HG03354 (cell line): Measurements from ENCODE around the gene CCDC30.

Experiments
- ATAC-seq: cut with Tn5 transposase; IDR thresholded peaks from one replicate; pipeline ENCODE4 v1.9.1; 2021; ENCODE audit warnings: mild to moderate bottlenecking; ENCODE audit not compliant: unreplicated experiment, poor library complexity, severe bottlenecking

CCDC30 gene

DNA sequence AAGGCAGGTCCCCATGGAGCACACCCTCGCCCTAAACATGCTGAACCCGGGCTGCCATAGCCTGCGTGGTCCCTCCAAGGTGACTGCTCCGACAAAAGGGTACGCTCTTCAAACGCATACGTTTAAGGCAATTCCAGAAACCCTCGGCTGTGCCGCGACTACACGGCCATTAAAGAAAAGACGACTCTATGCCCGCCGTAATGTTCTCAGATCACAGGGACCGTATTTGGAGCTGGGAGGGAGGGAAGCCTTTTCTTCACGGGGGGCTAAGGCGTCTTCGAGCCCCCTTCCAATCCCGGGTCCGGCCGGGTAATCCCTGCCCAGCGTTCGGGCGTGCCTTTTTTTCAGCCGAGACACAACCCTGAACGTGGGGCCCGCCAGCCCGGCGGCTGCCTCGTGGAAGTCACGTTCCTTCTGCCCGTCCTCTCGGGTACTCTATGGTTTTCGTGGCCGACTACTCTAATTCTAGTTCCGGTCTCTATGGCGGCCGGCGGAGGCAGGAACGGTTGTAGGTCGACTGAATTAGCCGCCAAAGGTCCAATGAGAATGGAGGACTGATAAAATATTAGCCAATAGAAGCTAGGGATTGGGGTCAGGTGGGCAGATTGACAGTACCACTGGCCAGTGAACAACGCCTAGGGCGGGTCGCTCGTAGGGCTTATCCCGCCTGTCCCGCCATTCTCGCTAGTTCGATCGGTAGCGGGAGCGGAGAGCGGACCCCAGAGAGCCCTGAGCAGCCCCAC is 218.8 kb downstream of the CCDC30 start, which contains the start of gene YBX1:
Gene YBX1 (plus strand): TSS at position 678 of the 743 bp plus-strand sequence. CDS start 148 bp downstream, outside the sequence.
- ATAC-seq, result peak; percentile 91

DNA sequence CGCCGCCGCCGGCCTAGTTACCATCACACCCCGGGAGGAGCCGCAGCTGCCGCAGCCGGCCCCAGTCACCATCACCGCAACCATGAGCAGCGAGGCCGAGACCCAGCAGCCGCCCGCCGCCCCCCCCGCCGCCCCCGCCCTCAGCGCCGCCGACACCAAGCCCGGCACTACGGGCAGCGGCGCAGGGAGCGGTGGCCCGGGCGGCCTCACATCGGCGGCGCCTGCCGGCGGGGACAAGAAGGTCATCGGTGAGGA is 219.3 kb downstream of the CCDC30 start:
- ATAC-seq, result peak; percentile 13

DNA sequence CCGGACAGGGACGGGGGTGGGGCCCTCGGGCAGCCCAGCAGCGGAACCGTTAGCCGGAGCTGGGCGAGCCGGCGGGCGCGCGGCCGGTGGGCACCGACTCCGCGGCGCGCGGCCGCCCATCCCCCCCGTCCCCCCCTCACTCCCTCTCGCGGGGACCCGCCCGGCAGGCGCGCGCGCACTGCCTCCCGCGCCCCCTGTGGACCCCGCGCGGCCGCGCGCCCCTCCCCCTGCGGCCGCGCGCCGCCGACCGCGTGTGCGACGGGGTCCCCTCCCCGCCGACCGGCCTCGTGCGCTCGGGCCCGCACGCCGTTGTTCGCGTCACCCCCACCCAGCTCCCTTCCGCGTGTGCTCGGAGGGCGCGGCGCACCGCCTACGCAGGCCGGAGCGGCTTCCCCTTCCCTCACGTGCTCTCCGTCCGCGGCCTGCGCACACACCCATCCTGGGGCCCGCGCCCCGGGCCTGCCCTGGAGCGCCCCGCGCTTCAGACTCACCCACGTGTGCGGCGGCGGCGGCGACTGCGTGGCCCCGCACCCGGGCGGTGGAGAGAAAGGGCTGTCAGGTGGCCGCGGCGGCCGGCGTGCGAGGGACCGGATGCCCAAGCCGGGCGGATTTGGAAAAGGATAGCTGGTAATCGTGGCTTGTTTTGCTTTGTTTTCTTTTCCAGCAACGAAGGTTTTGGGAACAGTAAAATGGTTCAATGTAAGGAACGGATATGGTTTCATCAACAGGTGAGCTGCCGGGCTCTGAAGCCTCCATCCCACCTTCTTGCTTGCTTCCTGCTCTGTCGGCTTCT is 219.8 kb downstream of the CCDC30 start:
- peak; percentile 51 for ATAC-seq

DNA sequence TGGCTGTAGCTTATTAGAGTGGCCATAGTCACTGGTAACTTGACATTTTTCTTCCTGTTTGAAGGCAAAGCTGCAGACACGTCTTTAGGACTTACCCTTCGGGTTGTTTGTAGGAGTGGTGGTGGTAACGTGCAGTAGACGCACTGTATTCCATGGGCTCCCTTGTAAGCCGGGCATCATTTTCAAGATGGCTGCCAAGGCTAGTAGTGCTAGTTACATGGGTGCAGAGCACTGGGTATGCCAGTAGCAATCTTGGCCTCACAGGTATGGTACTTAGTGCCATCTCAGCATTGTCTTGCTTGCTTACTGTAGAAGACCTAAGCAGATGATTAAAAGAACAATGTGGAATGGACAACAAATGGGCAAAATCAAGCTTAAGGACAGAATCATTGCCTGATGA is 221.1 kb downstream of the CCDC30 start:
- ATAC-seq, result no peak

DNA sequence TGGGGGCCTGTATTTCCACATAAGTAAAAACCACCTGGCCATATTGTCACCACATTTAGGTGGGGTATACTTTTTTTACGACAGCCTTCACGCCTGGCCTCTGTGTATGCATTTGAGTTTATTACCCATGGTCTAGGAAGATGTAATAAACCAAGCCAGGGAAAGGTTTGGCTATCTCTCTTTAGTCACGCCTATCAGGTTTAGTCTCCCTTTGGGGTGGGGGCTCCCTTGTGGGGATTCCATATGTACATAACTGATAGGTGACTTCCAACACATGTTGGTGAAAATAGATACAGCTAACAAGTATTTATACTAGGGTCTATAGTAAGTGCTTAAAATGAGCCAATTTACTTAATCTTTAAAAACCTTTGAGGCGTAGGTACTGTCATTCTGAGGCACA is 223.3 kb downstream of the CCDC30 start:
- no peak for ATAC-seq

DNA sequence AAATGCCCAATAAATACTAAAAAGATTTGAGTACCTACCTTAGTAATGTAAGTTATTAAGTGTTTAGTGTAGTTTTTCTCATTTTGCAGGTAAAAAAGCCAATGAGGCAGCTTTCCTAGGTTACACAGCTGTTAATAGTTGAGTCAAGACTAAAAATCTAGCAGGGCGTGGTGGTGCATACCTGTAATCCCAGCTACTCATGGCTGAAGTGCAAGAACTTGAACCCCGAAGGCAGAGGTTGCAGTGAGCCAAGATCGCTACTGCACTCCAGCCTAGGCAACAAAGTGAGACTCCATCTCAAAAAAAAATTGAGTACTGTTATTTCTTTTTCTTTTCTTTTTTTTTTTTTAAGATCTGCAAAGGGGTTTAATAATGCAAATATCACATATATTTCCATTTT is 226.8 kb downstream of the CCDC30 start:
- ATAC-seq, result no peak

DNA sequence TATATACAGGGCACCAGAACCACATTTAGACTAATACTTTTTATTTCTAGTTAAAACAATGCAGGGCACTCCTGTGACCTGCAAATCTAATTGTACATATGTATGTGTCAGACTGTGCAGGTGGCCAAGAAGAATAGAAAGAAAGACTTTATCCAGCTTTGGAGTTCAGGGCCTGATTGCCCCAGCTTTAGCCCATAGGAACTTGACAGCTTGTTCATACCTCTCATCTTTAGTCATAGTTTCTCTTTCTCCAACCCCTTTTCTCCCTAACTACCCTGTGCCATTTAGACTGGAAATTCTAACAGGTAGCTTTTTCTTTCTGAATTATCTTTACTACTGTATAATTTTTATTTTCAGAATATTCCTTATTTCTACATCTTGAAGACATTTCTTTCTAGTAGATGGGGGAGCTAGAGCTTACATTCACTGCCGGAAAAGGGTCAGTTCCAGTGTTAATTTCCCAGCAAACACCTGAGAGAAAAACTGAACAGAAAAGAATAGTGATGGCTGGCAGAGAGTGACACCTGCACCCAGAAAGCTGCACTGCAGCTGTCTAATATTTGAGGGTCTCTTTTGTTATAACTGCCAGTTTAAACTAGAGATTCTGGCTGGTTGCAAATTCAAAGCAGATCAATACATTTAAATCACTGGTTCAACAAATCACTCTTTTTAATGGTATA is 227.5 kb downstream of the CCDC30 start:
- ATAC-seq, result no peak

DNA sequence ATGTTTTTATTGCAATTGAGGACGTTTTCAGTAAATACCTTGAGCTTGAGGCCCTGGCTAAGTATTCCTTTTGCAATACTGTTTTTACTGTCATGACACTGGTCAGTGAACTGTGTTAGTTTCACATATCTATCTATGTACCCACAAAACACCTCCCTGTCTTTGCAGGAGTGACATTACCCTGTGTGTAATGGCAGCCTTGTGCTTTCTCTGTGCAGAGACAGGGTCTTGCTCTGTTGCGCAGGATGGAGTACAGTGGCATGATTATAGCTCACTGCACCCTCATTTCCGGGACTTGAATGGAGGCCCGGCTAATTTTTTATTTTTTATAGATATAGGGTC is 228.0 kb downstream of the CCDC30 start:
- no peak for ATAC-seq

DNA sequence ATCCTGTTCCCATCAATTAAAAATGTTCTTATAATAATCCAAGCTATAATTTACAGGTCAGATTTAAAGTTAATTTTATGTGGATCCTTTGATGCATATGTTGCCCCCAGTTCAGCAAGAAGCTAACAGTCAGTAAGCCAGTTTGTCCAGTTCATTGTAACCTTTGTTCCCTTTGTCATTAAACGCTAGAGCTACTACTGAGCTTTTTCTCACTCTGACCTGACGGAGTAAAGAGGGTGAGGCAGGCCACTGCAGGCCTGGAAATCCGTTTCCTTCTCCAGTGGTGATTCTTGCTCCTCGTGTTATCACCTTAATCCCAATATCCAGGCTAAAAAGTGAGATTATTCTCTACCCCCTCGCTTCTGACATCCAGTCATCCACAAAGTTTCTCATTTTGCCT is 229.4 kb downstream of the CCDC30 start:
- ATAC-seq, result no peak

DNA sequence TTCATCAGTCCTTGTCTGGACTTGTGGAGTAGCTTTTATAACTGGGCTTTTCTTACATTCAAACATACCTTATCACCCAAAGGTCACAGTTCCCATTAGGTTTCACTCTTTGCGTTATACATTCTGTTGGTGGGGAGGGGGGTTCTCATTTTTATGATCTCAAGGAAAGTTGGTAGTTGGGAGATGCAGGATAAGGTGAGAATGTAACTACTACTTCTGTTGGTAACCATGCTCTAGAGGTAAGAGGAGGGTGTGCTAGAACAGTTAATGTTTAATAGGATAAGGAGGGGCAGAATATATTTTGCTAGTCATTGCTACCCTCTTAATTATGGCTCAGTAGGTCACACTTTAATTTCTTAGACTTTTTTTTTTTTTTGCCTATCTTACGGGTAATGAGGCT is 229.8 kb downstream of the CCDC30 start:
- ATAC-seq, result no peak

DNA sequence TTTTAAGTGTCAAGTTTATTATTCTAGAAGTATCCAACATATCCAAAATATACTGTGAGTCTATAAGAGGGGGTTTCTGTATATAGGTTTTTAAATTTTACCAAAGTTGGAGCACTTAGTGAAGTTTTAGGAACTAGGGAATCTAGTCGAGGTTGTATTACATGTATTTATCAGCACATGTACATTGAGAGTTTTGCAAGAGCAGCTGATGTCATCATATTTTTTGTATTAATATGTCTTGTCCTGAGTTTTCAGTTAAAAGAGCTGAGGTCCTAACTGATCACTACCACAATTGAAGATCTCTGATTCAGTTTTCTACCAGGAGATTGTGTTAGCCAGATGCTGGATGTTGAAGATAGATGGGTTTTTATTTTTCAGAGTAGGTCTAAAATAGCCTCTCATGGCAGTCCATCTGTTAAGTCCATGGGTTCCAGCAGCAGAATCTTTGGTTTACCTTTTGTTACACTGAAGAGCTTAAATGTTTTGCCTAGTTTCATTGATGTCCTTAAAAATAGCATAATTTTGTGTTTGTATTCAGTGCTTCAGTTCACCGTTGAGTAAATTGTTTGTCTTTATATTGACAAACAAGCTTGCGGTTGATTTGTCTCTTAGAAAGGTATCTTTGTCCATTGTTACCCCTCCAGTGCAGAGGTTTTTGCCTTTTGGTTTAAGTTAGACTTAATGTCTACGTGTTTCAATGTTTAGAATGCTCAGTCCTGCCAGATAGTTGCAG is 235.2 kb downstream of the CCDC30 start:
- no peak for ATAC-seq

DNA sequence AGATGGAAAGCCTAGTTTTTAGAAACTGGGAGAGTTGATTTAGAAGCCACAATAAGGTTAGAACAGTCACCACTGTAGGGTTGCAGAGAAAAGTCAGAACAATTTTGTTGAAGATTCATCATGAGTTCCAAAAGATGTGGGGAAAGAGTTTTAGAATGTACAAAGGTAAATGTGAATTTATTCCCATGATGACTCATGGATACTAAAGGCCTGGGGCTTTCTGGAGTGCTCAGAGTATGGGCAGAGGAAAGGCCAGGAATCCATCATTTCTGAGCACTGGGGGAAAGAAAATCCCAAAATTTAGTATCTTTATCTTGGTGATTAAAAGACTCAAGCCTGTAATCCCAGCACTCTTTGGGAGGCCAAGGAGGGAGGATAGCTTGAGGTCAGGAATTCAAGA is 236.9 kb downstream of the CCDC30 start:
- ATAC-seq, result no peak

DNA sequence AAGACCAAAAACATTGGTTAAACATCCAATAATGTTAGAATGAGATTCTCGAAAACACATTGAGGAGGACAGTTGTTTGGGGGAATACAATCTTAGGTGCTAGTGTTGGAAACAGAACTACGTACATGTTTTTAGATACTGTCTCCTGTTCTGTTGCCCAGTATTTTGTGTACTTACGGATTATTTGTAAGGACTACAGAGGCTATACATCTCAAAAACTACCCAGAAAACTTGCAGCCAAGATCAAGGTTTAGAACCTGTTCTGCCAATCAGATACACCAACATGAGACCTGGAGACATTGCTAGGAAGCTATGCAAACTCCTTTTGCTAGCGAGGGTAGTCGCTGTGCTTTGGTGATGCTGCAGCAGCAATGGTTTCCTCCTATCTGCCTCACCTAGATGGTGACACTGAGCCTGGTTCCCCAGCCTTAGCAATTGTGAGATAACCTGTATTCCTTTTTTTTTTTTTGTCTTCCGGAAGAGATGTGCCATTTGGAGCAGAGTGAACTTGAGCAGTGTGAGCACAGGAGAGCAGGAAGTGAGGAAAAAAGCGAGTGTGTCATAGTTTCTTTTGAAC is 240.9 kb downstream of the CCDC30 start:
- ATAC-seq, result no peak
